Retinal pigment epithelial cell (primary cell): ENCODE data around the gene AP1M1.
"Not testable (repeated sequence)": the region's sequence is repeated elsewhere in the genome, so short reads cannot be mapped to it uniquely, and the experiment has no call there.

Experiments
- DNase-seq: peaks from one replicate; pipeline ENCODE4 v3.0.0-alpha.2; 2010; ENCODE audit warnings: low read depth
- H3K4me3 ChIP-seq: 2 replicates; pipeline ENCODE4 v1.5.1; 2011; ENCODE audit warnings: mild to moderate bottlenecking, low read length, control low read depth, moderate library complexity
- CTCF ChIP-seq: conservative IDR thresholded peaks from 2 replicates; pipeline ENCODE4 v1.5.1; 2011; ENCODE audit warnings: low read depth, low read length, control low read depth, inconsistent platforms

The AP1M1 gene

GRCh38 chr19:16167055-16167454 lies 30.7 kb upstream of the AP1M1 start:
- no peak for DNase-seq
- TF ChIP-seq CTCF, result no peak
- no peak overlapping the region for H3K4me3 ChIP-seq

- no peak for DNase-seq
- no peak overlapping the region for H3K4me3 ChIP-seq
- no peak for TF ChIP-seq CTCF
Observed at GRCh38 chr19:16168465-16169081, 29.1 kb upstream of the AP1M1 start.

GRCh38 chr19:16170134-16170533 lies 27.6 kb upstream of the AP1M1 start:
- DNase-seq, result no peak
- H3K4me3 ChIP-seq, result no peak overlapping the region
- no peak for TF ChIP-seq CTCF

GRCh38 chr19:16175954-16176353 lies 21.8 kb upstream of the AP1M1 start:
- no peak for TF ChIP-seq CTCF
- no peak for DNase-seq
- H3K4me3 ChIP-seq, result no peak overlapping the region

GRCh38 chr19:16178866-16179265 lies 18.8 kb upstream of the AP1M1 start:
- DNase-seq, H3K4me3 ChIP-seq: not testable (repeated sequence)

GRCh38 chr19:16180611-16181010 lies 17.1 kb upstream of the AP1M1 start:
- no peak overlapping the region for H3K4me3 ChIP-seq

GRCh38 chr19:16184665-16185122 lies 13.0 kb upstream of the AP1M1 start:
- no peak for TF ChIP-seq CTCF
- no peak for DNase-seq
- H3K4me3 ChIP-seq, result peak overlapping the region; percentile 99

More at GRCh38 chr19:16180611-16181010, 17.1 kb upstream of the AP1M1 start:
- peak; percentile 80 for DNase-seq
- no peak for TF ChIP-seq CTCF
